Hepatocyte (in vitro differentiated cells): ENCODE measurements around the gene DUSP16. TPM values are rescaled to one million over a fixed set of nuclear protein-coding genes. Genes with fewer than 3 reads are reported as not detected.

Source experiments
- DNase-seq: peaks from one replicate; pipeline ENCODE4 v3.0.0-alpha.2; 2016; ENCODE audit warnings: low spot score
- H2AFZ ChIP-seq: fragments of 200-600 bp; sonication (generic); 2 replicates; pipeline ENCODE4 v1.6.0; 2016; ENCODE audit warnings: antibody characterized with exemption, mild to moderate bottlenecking
- H3K27ac ChIP-seq: fragments of 200-600 bp; sonication (generic); 2 replicates; pipeline ENCODE4 v1.5.1; 2016; ENCODE audit warnings: mild to moderate bottlenecking
- H3K27me3 ChIP-seq: fragments of 200-600 bp; sonication (generic); 2 replicates; pipeline ENCODE4 v1.6.1; 2016
- H3K36me3 ChIP-seq: fragments of 200-600 bp; sonication (generic); replicated peaks from 2 replicates; pipeline ENCODE4 v1.5.1; 2016; ENCODE audit warnings: low read depth; ENCODE audit not compliant: insufficient read depth
- H3K4me1 ChIP-seq: fragments of 200-600 bp; sonication (generic); 2 replicates; pipeline ENCODE4 v1.5.1; 2016; ENCODE audit warnings: mild to moderate bottlenecking, moderate library complexity; ENCODE audit not compliant: insufficient read depth
- H3K4me2 ChIP-seq: fragments of 200-600 bp; sonication (generic); 2 replicates; pipeline ENCODE4 v1.6.0; 2016
- H3K4me3 ChIP-seq: fragments of 200-600 bp; sonication (generic); 2 replicates; pipeline ENCODE4 v1.5.1; 2016; ENCODE audit warnings: mild to moderate bottlenecking
- H3K79me2 ChIP-seq: fragments of 200-600 bp; sonication (generic); 2 replicates; pipeline ENCODE4 v1.6.0; 2017; ENCODE audit warnings: mild to moderate bottlenecking
- H3K9me2 ChIP-seq: fragments of 200-600 bp; sonication (generic); replicated peaks from 2 replicates; pipeline ENCODE4 v1.6.0; 2017; ENCODE audit warnings: mild to moderate bottlenecking; ENCODE audit not compliant: insufficient read depth
- H3K9me3 ChIP-seq: fragments of 200-600 bp; sonication (generic); 2 replicates; pipeline ENCODE4 v1.5.1; 2016; ENCODE audit warnings: low read depth, mild to moderate bottlenecking
- H4K20me1 ChIP-seq: fragments of 200-600 bp; sonication (generic); 2 replicates; pipeline ENCODE4 v1.6.0; 2016; ENCODE audit warnings: mild to moderate bottlenecking; ENCODE audit not compliant: insufficient read depth, poor library complexity, severe bottlenecking
- CTCF ChIP-seq: fragments of 200-600 bp; sonication (generic); IDR thresholded peaks from 2 replicates; pipeline ENCODE4 v1.5.1; 2016; ENCODE audit warnings: antibody characterized with exemption, mild to moderate bottlenecking; ENCODE audit not compliant: poor library complexity
- EZH2 ChIP-seq: fragments of 200-600 bp; sonication (generic); IDR thresholded peaks from 2 replicates; pipeline ENCODE4 v1.6.1; 2016; ENCODE audit warnings: antibody characterized with exemption, mild to moderate bottlenecking, borderline replicate concordance
- EZH2phosphoT487 ChIP-seq: fragments of 200-600 bp; sonication (generic); IDR thresholded peaks from one replicate; pipeline ENCODE4 v1.6.1; 2018; ENCODE audit warnings: antibody characterized with exemption, mild to moderate bottlenecking, low read depth, moderate library complexity; ENCODE audit not compliant: unreplicated experiment, severe bottlenecking
- WGBS: methylation state at CpG from one replicate; pipeline ENCODE4 v1.1.6; 2016; ENCODE audit warnings: low lambda C conversion rate; ENCODE audit errors: missing lambda C conversion rate; 5-methylcytosine and 5-hydroxymethylcytosine counted together
- polyA plus RNA-seq: library from polyadenylated mRNA; unstranded; fragments of >200 nt; fragmentation: Nextera tagmentation; extraction: Ambion mirVana; gene quantifications from 2 replicates; pipeline ENCODE4 v1.2.1, GENCODE V29; 2016
- total RNA-seq: library from RNA; depleted of rRNA; stranded (reverse); fragments of >200 nt; gene quantifications from 2 replicates; pipeline ENCODE4 v1.2.3, GENCODE V29; 2014

The DUSP16 gene
- total and polyA plus RNA-seq, 2 experiments from 2014 or later = 13.4 to 74.1 TPM

- H3K79me2 ChIP-seq = peaks cover 6% of the 10 kb centered on the region
- peak; percentile 70 for DNase-seq
- H3K4me3 ChIP-seq = no peak overlapping the region
- no peaks in the 10 kb centered on the region for H3K36me3 ChIP-seq
- TF ChIP-seq CTCF (no peak), EZH2 (no peak)
- no peaks in the 10 kb centered on the region for H3K27me3 ChIP-seq
- no peaks in the 10 kb centered on the region for H3K9me2 ChIP-seq
- H3K4me1 ChIP-seq = peaks cover 28% of the 10 kb centered on the region
- no peak overlapping the region for H2AFZ ChIP-seq
- WGBS = 64% methylated on average over 13 of the region's 13 CpGs
- peak overlapping the region; percentile 61 for H3K4me2 ChIP-seq
- H4K20me1 ChIP-seq = no peaks in the 10 kb centered on the region
- peak overlapping the region; percentile 96 for H3K27ac ChIP-seq
- H3K9me3 ChIP-seq = no peaks in the 10 kb centered on the region
Measured at GRCh38 chr12:12449533-12450025, 113.1 kb downstream of the DUSP16 start.

GRCh38 chr12:12447837-12448236 is 114.8 kb downstream of the DUSP16 start:
- no peak for TF ChIP-seq EZH2
- TF ChIP-seq EZH2phosphoT487 = no peak
- no peak for TF ChIP-seq CTCF
- H3K4me1 ChIP-seq = peaks cover 31% of the 10 kb centered on the region
- H3K9me2 ChIP-seq = no peaks in the 10 kb centered on the region

GRCh38 chr12:12447236-12447635 is 115.4 kb downstream of the DUSP16 start:
- Histone ChIP-seq H3K9me2 (no peaks in the 10 kb centered on the region), H3K27ac (no peak overlapping the region), H3K4me1 (peaks cover 32% of the 10 kb centered on the region), H3K36me3 (no peaks in the 10 kb centered on the region), H2AFZ (no peak overlapping the region), H3K27me3 (no peaks in the 10 kb centered on the region), H4K20me1 (no peaks in the 10 kb centered on the region), H3K4me2 (no peak overlapping the region), H3K9me3 (no peaks in the 10 kb centered on the region), H3K79me2 (peaks cover 6% of the 10 kb centered on the region), H3K4me3 (no peak overlapping the region)
- no peak for DNase-seq
- 82% methylated on average over 8 of the region's 8 CpGs for WGBS
- TF ChIP-seq CTCF (no peak), EZH2 (no peak), EZH2phosphoT487 (no peak)

More at GRCh38 chr12:12447837-12448236, 114.8 kb downstream of the DUSP16 start:
- Histone ChIP-seq H3K36me3 (no peaks in the 10 kb centered on the region), H3K27me3 (no peaks in the 10 kb centered on the region), H3K4me3 (no peak overlapping the region), H4K20me1 (no peaks in the 10 kb centered on the region), H3K9me3 (no peaks in the 10 kb centered on the region), H2AFZ (no peak overlapping the region), H3K4me2 (no peak overlapping the region), H3K27ac (no peak overlapping the region), H3K79me2 (peaks cover 6% of the 10 kb centered on the region)
- DNase-seq = no peak
- 97% methylated on average over 10 of the region's 10 CpGs for WGBS

- Histone ChIP-seq H3K4me3 (no peak overlapping the region), H3K79me2 (peaks cover 6% of the 10 kb centered on the region), H3K36me3 (no peaks in the 10 kb centered on the region), H3K4me1 (peaks cover 37% of the 10 kb centered on the region), H3K9me3 (no peaks in the 10 kb centered on the region), H4K20me1 (no peaks in the 10 kb centered on the region), H3K27me3 (no peaks in the 10 kb centered on the region), H3K9me2 (no peaks in the 10 kb centered on the region), H3K27ac (no peak overlapping the region), H2AFZ (no peak overlapping the region), H3K4me2 (no peak overlapping the region)
- DNase-seq = no peak
- TF ChIP-seq EZH2phosphoT487 (no peak), CTCF (no peak), EZH2 (no peak)
- 94% methylated on average over 3 of the region's 3 CpGs for WGBS
Measured at GRCh38 chr12:12446786-12447185, 115.9 kb downstream of the DUSP16 start.
